ENCODE data around the gene ATAD1.

Gene ATAD1

GRCh38 chr10:87729940-87730339 is 88.1 kb downstream of the ATAD1 start:
- Histone ChIP-seq H3K4me1 (ENCODE audit: control insufficient read depth in 1 of 2, insufficient read depth in 2 of 2, low read length in 2 of 2) (peaks cover 0 to 4% of the 10 kb centered on the region in 2 donors), H3K27ac (ENCODE audit: low read length) (no peak overlapping the region), H3K9me3 (ENCODE audit: control insufficient read depth in 1 of 2, low read length in 2 of 2) (no peaks in the 10 kb centered on the region), H3K36me3 (ENCODE audit: control insufficient read depth in 1 of 2, insufficient read depth in 2 of 2, low read length in 2 of 2) (no peaks in the 10 kb centered on the region), H3K4me3 (ENCODE audit: low read depth in 1 of 2, low read length in 2 of 2) (no peak overlapping the region), H3K27me3 (ENCODE audit: low read depth, low read length) (no peaks in the 10 kb centered on the region)

DNA sequence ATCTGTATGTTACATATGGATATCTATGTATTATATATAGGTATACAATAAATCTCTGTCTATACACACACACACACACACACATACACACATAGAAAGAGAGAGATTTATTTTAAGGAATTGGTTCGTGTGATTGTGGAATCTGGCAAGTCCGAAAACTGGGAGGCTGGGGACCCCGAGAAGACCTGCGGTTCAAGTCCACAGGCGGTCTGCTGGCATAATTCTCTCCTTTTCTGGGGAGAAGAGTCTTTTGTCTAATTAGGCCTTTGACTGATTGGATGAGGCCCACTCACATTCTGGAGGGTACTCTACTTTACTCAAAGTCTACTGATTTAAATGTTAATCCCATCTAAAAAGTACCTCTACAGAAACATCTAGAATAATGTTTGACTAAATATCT is 93.2 kb downstream of the ATAD1 start:
- Histone ChIP-seq H3K4me3 (ENCODE audit: low read depth in 1 of 2, low read length in 2 of 2) (no peak overlapping the region), H3K9me3 (ENCODE audit: control insufficient read depth in 1 of 2, low read length in 2 of 2) (no peaks in the 10 kb centered on the region), H3K27ac (ENCODE audit: low read length) (no peak overlapping the region), H3K4me1 (ENCODE audit: control insufficient read depth in 1 of 2, insufficient read depth in 2 of 2, low read length in 2 of 2) (no peaks in the 10 kb centered on the region), H3K27me3 (ENCODE audit: low read depth, low read length) (no peaks in the 10 kb centered on the region), H3K36me3 (ENCODE audit: control insufficient read depth in 1 of 2, insufficient read depth in 2 of 2, low read length in 2 of 2) (no peaks in the 10 kb centered on the region)

DNA sequence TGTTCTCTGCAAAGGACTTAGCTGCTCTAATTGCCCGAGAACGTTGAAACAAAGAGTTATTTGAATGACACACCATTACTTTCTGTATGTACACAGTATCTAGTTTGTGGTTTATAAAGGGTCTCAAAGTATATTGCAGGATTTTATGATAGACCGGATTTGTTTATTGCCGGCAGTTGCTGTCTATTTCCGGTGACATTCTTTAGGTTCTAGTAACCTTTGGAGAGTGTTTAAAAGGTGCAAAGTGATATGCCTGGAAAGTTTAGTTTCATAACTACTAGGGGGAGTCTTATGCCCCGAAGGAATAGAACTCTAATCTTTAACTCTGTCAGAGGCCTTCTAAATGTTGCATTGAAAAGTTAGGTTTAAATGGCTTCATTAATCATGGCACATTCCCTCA is 94.5 kb downstream of the ATAD1 start:
- Histone ChIP-seq H3K27me3 (ENCODE audit: low read depth, low read length) (no peaks in the 10 kb centered on the region), H3K27ac (ENCODE audit: low read length) (no peak overlapping the region), H3K4me3 (ENCODE audit: low read depth in 1 of 2, low read length in 2 of 2) (no peak overlapping the region), H3K4me1 (ENCODE audit: control insufficient read depth in 1 of 2, insufficient read depth in 2 of 2, low read length in 2 of 2) (no peaks in the 10 kb centered on the region), H3K36me3 (ENCODE audit: control insufficient read depth in 1 of 2, insufficient read depth in 2 of 2, low read length in 2 of 2) (no peaks in the 10 kb centered on the region), H3K9me3 (ENCODE audit: control insufficient read depth in 1 of 2, low read length in 2 of 2) (no peaks in the 10 kb centered on the region)

DNA sequence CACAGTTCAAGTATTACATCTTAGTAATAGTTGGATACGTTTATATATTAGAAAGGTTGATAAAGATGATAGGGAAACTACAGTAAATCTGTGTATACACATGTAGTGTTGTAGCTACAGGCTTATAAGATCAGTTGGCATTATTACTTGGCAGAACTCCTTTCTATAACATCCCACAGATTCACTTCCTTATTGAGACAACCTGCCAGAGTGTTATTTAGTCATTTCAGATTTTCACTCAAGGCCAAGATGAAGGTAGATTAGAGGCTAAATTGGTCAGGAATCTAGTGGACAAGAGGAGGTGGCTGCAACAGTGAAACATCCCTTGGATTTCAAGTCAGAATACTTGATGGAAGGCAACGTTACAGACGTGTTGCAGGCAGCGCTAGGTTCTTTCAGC is 95.3 kb downstream of the ATAD1 start:
- no peak overlapping the region for H3K4me3 ChIP-seq (ENCODE audit: low read depth in 1 of 2, low read length in 2 of 2)

DNA sequence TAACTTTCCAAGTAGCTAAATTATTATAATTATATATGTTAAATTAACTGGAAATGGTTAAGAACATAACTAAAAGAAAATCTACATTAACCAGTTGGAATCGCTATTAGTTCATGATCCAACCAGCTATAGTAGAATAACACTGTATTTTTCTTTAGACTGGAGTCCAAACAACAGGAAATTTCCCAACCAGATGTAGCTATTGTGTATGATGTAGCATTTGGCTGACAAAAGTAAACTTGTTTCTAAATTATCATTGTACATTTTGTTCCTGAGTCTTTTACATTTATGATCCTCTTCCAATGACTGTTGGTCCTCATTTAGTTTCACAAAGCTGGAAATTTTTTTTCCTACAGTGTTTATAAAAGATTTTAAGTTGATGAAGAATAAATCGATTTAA is 96.2 kb downstream of the ATAD1 start:
- H3K4me1 ChIP-seq (ENCODE audit: control insufficient read depth in 1 of 2, insufficient read depth in 2 of 2, low read length in 2 of 2), result no peaks in the 10 kb centered on the region
- H3K36me3 ChIP-seq (ENCODE audit: control insufficient read depth in 1 of 2, insufficient read depth in 2 of 2, low read length in 2 of 2), result no peaks in the 10 kb centered on the region
- H3K27me3 ChIP-seq (ENCODE audit: low read depth, low read length), result no peaks in the 10 kb centered on the region
- H3K4me3 ChIP-seq (ENCODE audit: low read depth in 1 of 2, low read length in 2 of 2), result no peak overlapping the region
- H3K27ac ChIP-seq (ENCODE audit: low read length), result no peak overlapping the region
- no peaks in the 10 kb centered on the region for H3K9me3 ChIP-seq (ENCODE audit: control insufficient read depth in 1 of 2, low read length in 2 of 2)

More for the DNA sequence above, 95.3 kb downstream of the ATAD1 start:
- Histone ChIP-seq H3K27ac (ENCODE audit: low read length) (no peak overlapping the region), H3K27me3 (ENCODE audit: low read depth, low read length) (no peaks in the 10 kb centered on the region), H3K4me1 (ENCODE audit: control insufficient read depth in 1 of 2, insufficient read depth in 2 of 2, low read length in 2 of 2) (no peaks in the 10 kb centered on the region), H3K36me3 (ENCODE audit: control insufficient read depth in 1 of 2, insufficient read depth in 2 of 2, low read length in 2 of 2) (no peaks in the 10 kb centered on the region), H3K9me3 (ENCODE audit: control insufficient read depth in 1 of 2, low read length in 2 of 2) (no peaks in the 10 kb centered on the region)

DNA sequence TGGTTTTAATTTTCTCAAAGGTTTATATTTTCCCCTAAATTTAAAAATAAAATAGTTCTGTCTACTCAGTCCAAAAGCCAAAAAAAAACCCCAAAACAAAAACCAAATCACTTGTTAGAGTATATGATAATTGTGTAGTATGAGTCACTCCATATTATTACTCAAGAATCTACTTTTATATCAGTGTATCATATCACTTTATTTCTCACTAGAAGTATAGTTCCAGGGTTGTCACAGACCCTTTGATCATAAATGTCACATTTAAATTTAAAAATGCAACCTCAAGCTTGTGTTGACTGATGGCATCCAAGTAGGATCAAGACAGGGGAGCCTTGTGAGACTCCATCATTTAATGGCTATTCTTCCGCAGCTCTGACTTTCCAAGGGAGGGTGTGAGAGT is 97.4 kb downstream of the ATAD1 start:
- Histone ChIP-seq H3K9me3 (ENCODE audit: control insufficient read depth in 1 of 2, low read length in 2 of 2) (no peaks in the 10 kb centered on the region), H3K4me1 (ENCODE audit: control insufficient read depth in 1 of 2, insufficient read depth in 2 of 2, low read length in 2 of 2) (peaks cover 0 to 6% of the 10 kb centered on the region in 2 donors), H3K27ac (ENCODE audit: low read length) (no peak overlapping the region), H3K4me3 (ENCODE audit: low read depth in 1 of 2, low read length in 2 of 2) (no peak overlapping the region), H3K27me3 (ENCODE audit: low read depth, low read length) (no peaks in the 10 kb centered on the region), H3K36me3 (ENCODE audit: control insufficient read depth in 1 of 2, insufficient read depth in 2 of 2, low read length in 2 of 2) (no peaks in the 10 kb centered on the region)

GRCh38 chr10:87716348-87716670 is 101.7 kb downstream of the ATAD1 start:
- Histone ChIP-seq H3K36me3 (ENCODE audit: control insufficient read depth in 1 of 2, insufficient read depth in 2 of 2, low read length in 2 of 2) (no peaks in the 10 kb centered on the region), H3K27ac (ENCODE audit: low read length) (no peak overlapping the region)

GRCh38 chr10:87715552-87716347 is 102.3 kb downstream of the ATAD1 start:
- H3K27me3 ChIP-seq (ENCODE audit: low read depth, low read length), result no peaks in the 10 kb centered on the region
- no peaks in the 10 kb centered on the region for H3K9me3 ChIP-seq (ENCODE audit: control insufficient read depth in 1 of 2, low read length in 2 of 2)
- H3K4me1 ChIP-seq (ENCODE audit: control insufficient read depth in 1 of 2, insufficient read depth in 2 of 2, low read length in 2 of 2), result peaks cover 0 to 9% of the 10 kb centered on the region in 2 donors
- no peaks in the 10 kb centered on the region for H3K36me3 ChIP-seq (ENCODE audit: control insufficient read depth in 1 of 2, insufficient read depth in 2 of 2, low read length in 2 of 2)
- H3K27ac ChIP-seq (ENCODE audit: low read length), result no peak overlapping the region
- no peak overlapping the region for H3K4me3 ChIP-seq (ENCODE audit: low read depth in 1 of 2, low read length in 2 of 2)

More at GRCh38 chr10:87716348-87716670, 101.7 kb downstream of the ATAD1 start:
- Histone ChIP-seq H3K4me1 (ENCODE audit: control insufficient read depth in 1 of 2, insufficient read depth in 2 of 2, low read length in 2 of 2) (peaks cover 0 to 9% of the 10 kb centered on the region in 2 donors), H3K4me3 (ENCODE audit: low read depth in 1 of 2, low read length in 2 of 2) (no peak overlapping the region), H3K27me3 (ENCODE audit: low read depth, low read length) (no peaks in the 10 kb centered on the region), H3K9me3 (ENCODE audit: control insufficient read depth in 1 of 2, low read length in 2 of 2) (no peaks in the 10 kb centered on the region)

- no peaks in the 10 kb centered on the region for H3K36me3 ChIP-seq (ENCODE audit: control insufficient read depth in 1 of 2, insufficient read depth in 2 of 2, low read length in 2 of 2)
- H3K27me3 ChIP-seq (ENCODE audit: low read depth, low read length), result no peaks in the 10 kb centered on the region
- H3K4me1 ChIP-seq (ENCODE audit: control insufficient read depth in 1 of 2, insufficient read depth in 2 of 2, low read length in 2 of 2), result peaks cover 0 to 9% of the 10 kb centered on the region in 2 donors
- H3K27ac ChIP-seq (ENCODE audit: low read length), result no peak overlapping the region
- no peaks in the 10 kb centered on the region for H3K9me3 ChIP-seq (ENCODE audit: control insufficient read depth in 1 of 2, low read length in 2 of 2)
- H3K4me3 ChIP-seq (ENCODE audit: low read depth in 1 of 2, low read length in 2 of 2), result no peak overlapping the region
Measured at GRCh38 chr10:87713707-87714106, 104.3 kb downstream of the ATAD1 start.

DNA sequence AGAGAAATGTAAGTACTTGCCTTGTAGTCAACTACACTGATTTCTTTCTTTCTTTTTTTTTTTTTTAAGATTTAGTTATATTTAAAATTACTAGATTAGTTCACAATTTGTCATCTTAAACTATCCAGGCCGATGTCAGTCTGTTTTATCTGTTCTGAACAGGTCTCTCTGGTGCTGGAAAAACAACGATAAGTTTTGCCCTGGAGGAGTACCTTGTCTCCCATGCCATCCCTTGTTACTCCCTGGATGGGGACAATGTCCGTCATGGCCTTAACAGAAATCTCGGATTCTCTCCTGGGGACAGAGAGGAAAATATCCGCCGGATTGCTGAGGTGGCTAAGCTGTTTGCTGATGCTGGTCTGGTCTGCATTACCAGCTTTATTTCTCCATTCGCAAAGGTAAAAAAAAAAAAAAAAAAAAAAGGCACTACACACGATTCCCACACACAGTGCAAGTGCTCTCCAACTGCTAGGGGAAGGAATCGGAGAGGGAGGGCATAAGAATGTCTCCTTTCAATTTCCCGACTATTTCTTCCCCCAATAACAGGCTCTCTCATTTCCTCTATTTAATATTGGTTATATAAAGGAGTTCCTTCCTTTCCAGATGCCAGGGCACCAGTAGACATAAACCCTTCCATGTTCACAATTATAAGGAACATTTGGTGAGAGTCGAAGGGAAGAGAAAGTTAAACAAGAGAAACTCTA is 105.0 kb downstream of the ATAD1 start:
- H3K27me3 ChIP-seq (ENCODE audit: low read depth, low read length), result no peaks in the 10 kb centered on the region
- H3K4me1 ChIP-seq (ENCODE audit: control insufficient read depth in 1 of 2, insufficient read depth in 2 of 2, low read length in 2 of 2), result peaks cover 0 to 9% of the 10 kb centered on the region in 2 donors
- H3K4me3 ChIP-seq (ENCODE audit: low read depth in 1 of 2, low read length in 2 of 2), result no peak overlapping the region
- H3K27ac ChIP-seq (ENCODE audit: low read length), result no peak overlapping the region
- no peaks in the 10 kb centered on the region for H3K9me3 ChIP-seq (ENCODE audit: control insufficient read depth in 1 of 2, low read length in 2 of 2)
- H3K36me3 ChIP-seq (ENCODE audit: control insufficient read depth in 1 of 2, insufficient read depth in 2 of 2, low read length in 2 of 2), result no peaks in the 10 kb centered on the region

DNA sequence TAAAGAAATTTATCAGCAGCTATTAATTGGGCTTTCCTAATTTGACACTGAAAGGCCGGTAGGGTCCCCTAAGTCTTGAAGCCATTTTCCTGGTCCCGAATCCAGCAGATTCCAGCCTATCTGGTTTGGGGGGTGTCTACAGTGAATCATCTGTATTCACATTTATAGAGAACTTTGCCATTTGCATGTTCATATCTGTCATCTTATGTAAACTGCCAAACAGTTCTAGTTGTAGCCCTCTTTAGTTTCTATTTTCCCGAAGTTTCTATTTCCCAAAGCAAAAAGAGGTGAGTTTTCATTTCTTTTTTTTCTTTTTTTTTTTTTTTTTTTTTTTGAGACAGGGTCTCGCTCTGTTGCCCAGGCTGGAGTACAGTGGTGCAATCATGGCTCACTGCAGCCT is 110.8 kb downstream of the ATAD1 start:
- Histone ChIP-seq H3K27me3 (ENCODE audit: low read depth, low read length) (no peaks in the 10 kb centered on the region), H3K4me1 (ENCODE audit: control insufficient read depth in 1 of 2, insufficient read depth in 2 of 2, low read length in 2 of 2) (no peaks in the 10 kb centered on the region), H3K27ac (ENCODE audit: low read length) (no peak overlapping the region), H3K4me3 (ENCODE audit: low read depth in 1 of 2, low read length in 2 of 2) (no peak overlapping the region), H3K36me3 (ENCODE audit: control insufficient read depth in 1 of 2, insufficient read depth in 2 of 2, low read length in 2 of 2) (no peaks in the 10 kb centered on the region), H3K9me3 (ENCODE audit: control insufficient read depth in 1 of 2, low read length in 2 of 2) (no peaks in the 10 kb centered on the region)
